B cell (primary cell): ENCODE data around the gene SPATA21. TPM values are rescaled to one million over a fixed set of nuclear protein-coding genes. Genes with fewer than 3 reads are reported as not detected.

Experiments
- ATAC-seq: fragments of 200-7000 bp; cut with Tn5 transposase; one replicate; pipeline ENCODE4 v1.10.0; 2021; ENCODE audit warnings: low read depth, mild to moderate bottlenecking, moderate number of reproducible peaks, moderate library complexity
- CTCF ChIA-PET: fragments of 350-600 bp; sonication (Branson Sonifier 250); formaldehyde crosslinking; loops from one replicate; lab custom pipeline; 2021; ENCODE audit warnings: antibody characterized with exemption, inconsistent platforms; lab: Charles Lee
- POLR2A ChIA-PET: fragments of 350-600 bp; sonication (Branson Sonifier 250); formaldehyde crosslinking; loops from one replicate; lab custom pipeline; 2021; ENCODE audit warnings: antibody characterized with exemption; lab: Charles Lee
- DNase-seq: peaks from one replicate; pipeline ENCODE4 v3.0.0; 2013
- H2AFZ ChIP-seq: 2 replicates; pipeline ENCODE4 v1.6.1; 2012; ENCODE audit warnings: mild to moderate bottlenecking, low read depth, low read length; ENCODE audit not compliant: insufficient read depth, poor library complexity, severe bottlenecking
- H3K27ac ChIP-seq, 2 donors: 1 replicate in 1 of 2; 2 replicates in 1 of 2; pipeline ENCODE4 v1.5.1; 2012 to 2013; ENCODE audit warnings: low read length in 2 of 2, mild to moderate bottlenecking in 2 of 2, moderate library complexity in 1 of 2
- H3K27me3 ChIP-seq, 4 experiments: fragments of 200-600 bp in 1 of 4; sonication (generic) in 1 of 4; replicated peaks in 1 of 4; 1 replicate in 2 of 4; 2 replicates in 2 of 4; pipeline versions ENCODE4 v1.6.1 to v1.7.0; 2013 to 2016; ENCODE audit warnings: low read length in 3 of 4, mild to moderate bottlenecking in 2 of 4, mixed read lengths in 1 of 4, moderate library complexity in 1 of 4; ENCODE audit not compliant: insufficient read depth in 4 of 4, control insufficient read depth in 3 of 4; ENCODE audit errors: control extremely low read depth in 1 of 4
- H3K36me3 ChIP-seq, 2 experiments: replicated peaks in 1 of 2; 1 replicate in 1 of 2; 2 replicates in 1 of 2; pipeline versions ENCODE4 v1.6.1 to v1.7.1; 2013; ENCODE audit warnings: low read length in 1 of 2; ENCODE audit not compliant: insufficient read depth in 2 of 2, control insufficient read depth in 1 of 2; ENCODE audit errors: control extremely low read depth in 1 of 2, extremely low read depth in 1 of 2
- H3K4me1 ChIP-seq, 2 donors: fragments of 200-600 bp in 1 of 2; sonication (generic) in 1 of 2; 1 replicate in 1 of 2; 2 replicates in 1 of 2; pipeline versions ENCODE4 v1.5.1 to v1.6.1; 2013 to 2017; ENCODE audit warnings: low read length in 2 of 2; ENCODE audit not compliant: control insufficient read depth in 2 of 2, insufficient read depth in 2 of 2
- H3K4me2 ChIP-seq: replicated peaks from 2 replicates; pipeline ENCODE3; 2012; ENCODE audit warnings: mild to moderate bottlenecking, low read depth, low read length; ENCODE audit not compliant: poor library complexity, severe bottlenecking
- H3K4me3 ChIP-seq, 5 experiments: fragments of 200-600 bp in 1 of 5; sonication (generic) in 1 of 5; 1 replicate in 3 of 5; 2 replicates in 2 of 5; pipeline versions ENCODE4 v1.5.1 to v1.7.0; 2011 to 2016; ENCODE audit warnings: low read length in 4 of 5, mild to moderate bottlenecking in 4 of 5, low read depth in 2 of 5, control low read depth in 1 of 5, moderate library complexity in 1 of 5; ENCODE audit not compliant: insufficient read depth in 1 of 5; ENCODE audit errors: control extremely low read depth in 1 of 5, extremely low read depth in 1 of 5
- H3K79me2 ChIP-seq: fragments of 200-600 bp; sonication (generic); one replicate; pipeline ENCODE4 v1.6.0; 2016; ENCODE audit warnings: low read length; ENCODE audit not compliant: control insufficient read depth, insufficient read depth
- H3K9ac ChIP-seq: fragments of 200-600 bp; sonication (generic); 2 replicates; pipeline ENCODE4 v1.6.1; 2017; ENCODE audit warnings: mild to moderate bottlenecking, low read length, moderate library complexity
- H3K9me3 ChIP-seq, 3 donors: one replicate each; pipeline versions ENCODE4 v1.6.1 to v1.7.1; 2013; ENCODE audit warnings: low read length in 2 of 3; ENCODE audit not compliant: control insufficient read depth in 2 of 3, insufficient read depth in 1 of 3; ENCODE audit errors: control extremely low read depth in 1 of 3
- H4K20me1 ChIP-seq: 2 replicates; pipeline ENCODE4 v1.6.0; 2012; ENCODE audit warnings: mild to moderate bottlenecking, low read length; ENCODE audit not compliant: insufficient read depth, control insufficient read depth, poor library complexity, severe bottlenecking
- H3K27ac Mint-ChIP-seq: one replicate; pipeline ENCODE4 v1.8.0; 2021; ENCODE audit warnings: mixed read lengths
- H3K27me3 Mint-ChIP-seq: one replicate; pipeline ENCODE4 v1.8.0; 2021; ENCODE audit warnings: mixed read lengths
- H3K4me1 Mint-ChIP-seq: one replicate; pipeline ENCODE4 v1.8.0; 2021; ENCODE audit warnings: mixed read lengths
- H3K4me3 Mint-ChIP-seq: one replicate; pipeline ENCODE4 v1.8.0; 2021; ENCODE audit warnings: mixed read lengths
- H3K9me3 Mint-ChIP-seq: one replicate; pipeline ENCODE4 v1.8.0; 2022; ENCODE audit warnings: mixed read lengths; ENCODE audit not compliant: insufficient read depth
- EZH2 ChIP-seq: IDR thresholded peaks from 2 replicates; pipeline ENCODE4 v1.6.1; 2012; ENCODE audit warnings: borderline replicate concordance, low read depth, mild to moderate bottlenecking, moderate library complexity, low read length; ENCODE audit not compliant: insufficient read depth, poor library complexity, severe bottlenecking
- WGBS: methylation state at CpG from one replicate; pipeline ENCODE4 v1.1.5; 2013; ENCODE audit warnings: missing lambda C conversion rate; ENCODE audit not compliant: insufficient coverage; 5-methylcytosine and 5-hydroxymethylcytosine counted together
- intact Hi-C: fragments of 100-400 bp; cut with micrococcal nuclease; formaldehyde crosslinking; loops from one replicate; pipeline ENCODE4 v1.10.0; 2022
- polyA plus RNA-seq: library from polyadenylated mRNA; depleted of rRNA; stranded (reverse); fragments of >200 nt; gene quantifications from 2 replicates; pipeline ENCODE4 v1.2.3, GENCODE V29; 2012
- total RNA-seq, 2 donors: library from RNA; stranded (reverse); fragments of 120-200 nt in 1 of 2; gene quantifications; 1 replicate in 1 of 2; 2 replicates in 1 of 2; pipeline versions ENCODE4 v1.2.3 to v1.2.4, GENCODE V29; 2013 to 2022
- TF ChIP-seq, protein P1 (sequence below): fragments of 200-600 bp; IDR thresholded peaks from one replicate; pipeline ENCODE4 v1.8.0; 2022; ENCODE audit warnings: antibody characterized with exemption, mild to moderate bottlenecking

The SPATA21 gene
- total and polyA plus RNA-seq, 2 donors (not counting 1 experiment from before 2014, with no cell fraction given) = 0.01 TPM; not detected in 1

DNA sequence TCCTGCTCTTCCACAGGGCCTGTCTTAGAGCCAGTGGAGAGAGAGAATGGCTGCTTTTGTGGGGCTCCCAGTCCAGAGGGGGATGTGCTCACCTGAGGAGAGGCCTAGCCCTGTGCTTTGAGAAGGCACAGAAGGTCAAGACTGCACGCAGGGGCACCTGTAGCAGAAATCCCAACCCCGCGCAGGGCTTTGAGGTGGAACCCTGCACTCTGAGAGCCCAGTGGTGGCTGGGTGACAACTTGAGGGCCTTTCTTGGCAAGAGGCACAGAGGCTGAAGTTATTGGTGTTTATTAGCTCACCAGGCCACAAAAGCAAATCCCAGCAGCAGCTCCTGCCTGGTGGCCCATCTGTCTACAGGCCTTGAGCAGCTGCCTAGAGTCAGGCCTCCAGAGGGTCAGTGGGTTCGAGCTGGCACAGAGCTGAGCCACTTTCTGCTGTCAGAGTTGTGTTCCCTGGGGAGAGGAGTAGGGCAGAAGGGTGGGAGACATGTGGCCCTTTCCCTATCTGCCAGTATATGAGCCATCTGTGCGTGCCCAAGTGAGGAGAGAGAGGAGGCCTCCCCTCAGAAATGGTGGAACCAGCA is 38.8 kb downstream of the SPATA21 start:
- ATAC-seq (no peak), DNase-seq (no peak)
- ChIA-PET POLR2A (no interaction called here), CTCF (no interaction called here)
- Histone ChIP-seq H2AFZ (no peak overlapping the region), H3K79me2 (peaks cover 9% of the 10 kb centered on the region), H3K4me2 (no peak overlapping the region), H3K4me1 (no peaks in the 10 kb centered on the region), H3K9me3 (no peaks in the 10 kb centered on the region), H4K20me1 (peaks cover 39% of the 10 kb centered on the region), H3K36me3 (peaks cover 0 to 50% of the 10 kb centered on the region in 2 experiments), H3K4me3 (no peak overlapping the region), H3K27me3 (no peaks in the 10 kb centered on the region), H3K9ac (no peak overlapping the region), H3K27ac (no peak overlapping the region)
- Mint-ChIP-seq H3K4me1 (peaks cover 2% of the 10 kb centered on the region), H3K27ac (peak overlapping the region; percentile 41), H3K9me3 (no peaks in the 10 kb centered on the region), H3K4me3 (no peak overlapping the region), H3K27me3 (no peaks in the 10 kb centered on the region)
- TF ChIP-seq, protein P1, sequence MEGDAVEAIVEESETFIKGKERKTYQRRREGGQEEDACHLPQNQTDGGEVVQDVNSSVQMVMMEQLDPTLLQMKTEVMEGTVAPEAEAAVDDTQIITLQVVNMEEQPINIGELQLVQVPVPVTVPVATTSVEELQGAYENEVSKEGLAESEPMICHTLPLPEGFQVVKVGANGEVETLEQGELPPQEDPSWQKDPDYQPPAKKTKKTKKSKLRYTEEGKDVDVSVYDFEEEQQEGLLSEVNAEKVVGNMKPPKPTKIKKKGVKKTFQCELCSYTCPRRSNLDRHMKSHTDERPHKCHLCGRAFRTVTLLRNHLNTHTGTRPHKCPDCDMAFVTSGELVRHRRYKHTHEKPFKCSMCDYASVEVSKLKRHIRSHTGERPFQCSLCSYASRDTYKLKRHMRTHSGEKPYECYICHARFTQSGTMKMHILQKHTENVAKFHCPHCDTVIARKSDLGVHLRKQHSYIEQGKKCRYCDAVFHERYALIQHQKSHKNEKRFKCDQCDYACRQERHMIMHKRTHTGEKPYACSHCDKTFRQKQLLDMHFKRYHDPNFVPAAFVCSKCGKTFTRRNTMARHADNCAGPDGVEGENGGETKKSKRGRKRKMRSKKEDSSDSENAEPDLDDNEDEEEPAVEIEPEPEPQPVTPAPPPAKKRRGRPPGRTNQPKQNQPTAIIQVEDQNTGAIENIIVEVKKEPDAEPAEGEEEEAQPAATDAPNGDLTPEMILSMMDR = no peak
- TF ChIP-seq EZH2 = no peak
- intact Hi-C loops = no loop called here
- WGBS = 96% methylated on average over 5 of the region's 5 CpGs

DNA sequence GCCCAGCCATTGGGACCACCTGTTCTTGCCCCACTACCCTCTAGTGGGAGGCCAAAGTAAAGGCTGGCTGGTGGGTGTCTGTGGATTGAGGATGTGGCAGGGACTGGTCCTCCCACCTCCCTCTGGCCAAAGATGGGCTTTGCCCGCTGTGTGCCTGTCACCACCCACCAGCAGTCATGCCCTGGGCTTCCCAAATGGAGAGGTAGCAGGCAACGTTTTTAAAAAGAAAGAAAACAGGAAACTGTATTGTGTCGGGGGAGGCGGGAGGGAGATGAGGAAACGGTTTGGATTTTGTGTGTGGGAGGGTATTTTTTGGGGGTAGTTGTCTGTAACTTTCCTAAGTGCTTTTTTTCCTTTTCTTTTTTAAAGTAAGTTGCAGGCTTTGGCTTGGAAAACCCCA is 40.1 kb downstream of the SPATA21 start:
- ATAC-seq (no peak), DNase-seq (no peak)
- Mint-ChIP-seq H3K9me3 (no peaks in the 10 kb centered on the region), H3K27me3 (no peaks in the 10 kb centered on the region), H3K4me3 (no peak overlapping the region), H3K27ac (no peak overlapping the region), H3K4me1 (peaks cover 10% of the 10 kb centered on the region)
- Histone ChIP-seq H3K4me2 (no peak overlapping the region), H3K4me3 (no peak overlapping the region), H2AFZ (no peak overlapping the region), H3K9ac (no peak overlapping the region), H3K27me3 (no peaks in the 10 kb centered on the region), H4K20me1 (peaks cover 52% of the 10 kb centered on the region), H3K9me3 (no peaks in the 10 kb centered on the region), H3K27ac (peak overlapping the region in 1 of 2 donors; percentile 42), H3K79me2 (peaks cover 23% of the 10 kb centered on the region), H3K4me1 (no peaks in the 10 kb centered on the region), H3K36me3 (peaks cover 2 to 63% of the 10 kb centered on the region in 2 experiments)
- WGBS = 57% methylated on average over 5 of the region's 5 CpGs
- POLR2A ChIA-PET = no interaction called here
- intact Hi-C loops = no loop called here
- TF ChIP-seq, protein P1 = no peak
- no peak for TF ChIP-seq EZH2
- CTCF ChIA-PET = no interaction called here
